AG10803 (cell line): ENCODE data around the gene ARL6IP4.

ENCODE experiments used
- DNase-seq: peaks from one replicate; pipeline ENCODE4 v3.0.0; 2010; ENCODE audit warnings: low read depth
- H3K4me3 ChIP-seq: 2 replicates; pipeline ENCODE4 v1.5.1; 2011; ENCODE audit warnings: mild to moderate bottlenecking, low read length, control low read depth
- CTCF ChIP-seq: conservative IDR thresholded peaks from 2 replicates; pipeline ENCODE4 v1.5.1; 2011; ENCODE audit warnings: mild to moderate bottlenecking, low read length, control low read depth, inconsistent platforms

Gene ARL6IP4

DNA sequence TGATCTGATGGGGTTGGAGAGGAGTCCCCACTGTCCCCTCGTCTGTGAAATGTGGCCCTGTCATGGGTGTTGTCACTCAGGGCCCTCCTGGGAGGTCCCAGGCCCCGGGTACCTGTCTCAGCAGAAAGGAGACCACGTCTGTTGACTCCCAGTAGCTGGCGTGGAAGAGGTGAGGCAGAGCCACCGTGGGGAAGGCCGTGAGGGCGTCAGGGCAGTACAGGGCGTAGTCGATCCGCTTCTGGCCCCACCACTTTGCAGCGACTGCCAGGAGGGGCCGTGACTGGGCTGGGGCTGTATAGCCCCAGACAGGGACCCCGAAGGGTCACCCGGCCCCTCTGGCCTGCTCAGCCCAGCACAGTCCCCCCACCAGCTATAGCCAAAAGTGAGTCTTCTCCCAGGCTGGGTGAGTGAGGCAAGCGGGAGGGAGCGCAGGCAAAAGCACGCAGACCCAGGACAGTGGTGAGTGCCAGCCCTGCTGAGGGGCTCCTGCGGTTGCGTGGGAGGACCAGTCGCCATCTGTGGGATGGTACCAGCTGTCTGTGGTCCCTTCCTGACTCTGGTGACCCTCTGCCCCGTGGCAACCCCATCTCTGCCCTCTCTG, 8.2 kb downstream of the ARL6IP4 start:
- TF ChIP-seq CTCF = no peak
- H3K4me3 ChIP-seq = no peak overlapping the region
- DNase-seq = no peak

DNA sequence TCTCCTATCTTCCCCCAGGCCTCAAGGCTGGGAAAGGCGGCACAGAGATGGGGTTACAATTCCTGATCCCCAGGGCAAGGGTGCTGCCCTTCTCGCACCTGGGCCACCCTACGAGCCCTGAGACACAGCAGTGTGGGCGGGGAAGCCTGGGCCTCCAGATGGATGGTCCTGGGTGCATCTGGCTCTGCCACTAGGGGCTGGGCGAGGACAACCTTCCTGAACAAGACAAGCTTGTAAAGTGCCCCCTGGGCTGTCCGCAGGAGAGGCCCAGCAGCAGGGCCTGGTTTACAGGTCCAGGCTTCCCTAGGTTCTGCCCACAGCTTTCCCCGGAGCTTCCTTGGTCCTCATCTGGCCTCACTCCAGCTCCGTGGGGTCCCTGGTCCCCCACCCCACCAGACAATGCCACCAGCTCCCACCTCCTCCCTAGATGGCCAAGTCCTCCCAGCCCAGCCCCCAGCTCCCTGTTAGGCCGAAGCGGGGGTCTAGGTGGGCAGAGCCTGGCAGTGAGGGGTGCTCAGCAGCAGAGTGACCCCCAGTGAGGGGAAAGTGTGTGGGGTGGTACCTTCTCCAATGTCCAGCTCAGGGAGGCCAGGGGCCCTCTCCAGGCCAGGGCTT, 8.9 kb downstream of the ARL6IP4 start:
- TF ChIP-seq CTCF = no peak
- no peak for DNase-seq

GRCh38 chr12:122989874-122990419, 9.5 kb downstream of the ARL6IP4 start:
- no peak for DNase-seq
- H3K4me3 ChIP-seq = no peak overlapping the region
- TF ChIP-seq CTCF = no peak

More for the DNA sequence above, 8.9 kb downstream of the ARL6IP4 start:
- no peak overlapping the region for H3K4me3 ChIP-seq

DNA sequence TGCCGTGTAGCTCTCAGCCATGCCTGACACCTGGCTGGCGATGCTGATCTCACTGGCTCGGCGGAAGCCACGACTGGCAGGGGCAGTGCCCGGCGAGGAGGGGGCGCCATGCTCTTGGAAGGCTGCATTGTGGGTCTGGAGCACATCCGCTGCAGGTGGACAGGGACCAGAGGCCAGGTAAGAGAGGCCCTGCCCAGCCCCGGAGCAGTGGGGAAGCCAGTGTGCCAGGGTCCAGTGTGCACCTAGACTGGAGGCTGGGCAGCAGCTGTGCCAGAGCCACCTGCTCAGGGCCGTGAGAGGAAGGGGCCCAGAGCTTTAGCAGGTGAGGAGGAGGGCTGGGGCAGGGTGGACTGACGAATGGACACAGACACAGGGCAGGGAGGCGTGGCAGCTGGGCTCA, 10.1 kb downstream of the ARL6IP4 start:
- TF ChIP-seq CTCF = no peak
- H3K4me3 ChIP-seq = no peak overlapping the region
- DNase-seq = no peak

- no peak for DNase-seq
- TF ChIP-seq CTCF = no peak
Observed at GRCh38 chr12:122990961-122991622, 10.6 kb downstream of the ARL6IP4 start.

GRCh38 chr12:122991623-122992275, 11.3 kb downstream of the ARL6IP4 start:
- no peak for TF ChIP-seq CTCF

More at GRCh38 chr12:122990961-122991622, 10.6 kb downstream of the ARL6IP4 start:
- H3K4me3 ChIP-seq = no peak overlapping the region

More at GRCh38 chr12:122991623-122992275, 11.3 kb downstream of the ARL6IP4 start:
- no peak for DNase-seq
- H3K4me3 ChIP-seq = no peak overlapping the region
